Tibial nerve (tissue), 4 donors: ENCODE measurements around the gene TSFM.

Experiments
- EP300 ChIP-seq, 2 donors: sonication (generic); formaldehyde crosslinking; IDR thresholded peaks; one replicate each; pipeline ENCODE4 v1.6.1; 2017; ENCODE audit warnings: antibody characterized with exemption in 2 of 2, mild to moderate bottlenecking in 1 of 2
- TF ChIP-seq, protein P1 (sequence below), 5 experiments: fragments of 200-600 bp in 3 of 5; fragments of 450-650 bp in 2 of 5; sonication (generic) in 3 of 5; IDR thresholded peaks; one replicate each; pipeline ENCODE4 v1.5.1; 2016 to 2019; ENCODE audit warnings: antibody characterized with exemption in 5 of 5, mild to moderate bottlenecking in 3 of 5, moderate library complexity in 2 of 5

DNA sequence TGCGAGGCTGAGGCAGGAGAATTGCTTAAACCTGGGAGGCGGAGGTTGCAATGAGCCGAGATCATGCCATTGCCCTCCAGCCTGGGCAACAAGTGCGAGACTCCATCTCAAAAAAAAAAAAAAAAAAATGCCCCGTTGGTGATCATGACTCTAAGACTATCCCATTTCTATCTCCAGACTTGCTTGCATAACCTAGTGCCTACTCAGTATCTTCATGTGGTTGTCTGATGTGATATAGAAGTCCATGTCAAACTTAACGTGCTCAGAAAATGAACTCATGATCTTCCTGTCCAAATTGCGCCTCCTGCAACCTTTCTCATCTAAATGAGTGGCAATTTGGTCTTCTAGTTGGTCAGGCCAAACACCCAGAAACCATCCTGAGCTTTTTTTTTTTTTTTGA is 4.7 kb upstream of the TSFM start:
- TF ChIP-seq EP300 (IDR thresholded peaks at IDR 0.05), result no peak
- TF ChIP-seq, protein P1, sequence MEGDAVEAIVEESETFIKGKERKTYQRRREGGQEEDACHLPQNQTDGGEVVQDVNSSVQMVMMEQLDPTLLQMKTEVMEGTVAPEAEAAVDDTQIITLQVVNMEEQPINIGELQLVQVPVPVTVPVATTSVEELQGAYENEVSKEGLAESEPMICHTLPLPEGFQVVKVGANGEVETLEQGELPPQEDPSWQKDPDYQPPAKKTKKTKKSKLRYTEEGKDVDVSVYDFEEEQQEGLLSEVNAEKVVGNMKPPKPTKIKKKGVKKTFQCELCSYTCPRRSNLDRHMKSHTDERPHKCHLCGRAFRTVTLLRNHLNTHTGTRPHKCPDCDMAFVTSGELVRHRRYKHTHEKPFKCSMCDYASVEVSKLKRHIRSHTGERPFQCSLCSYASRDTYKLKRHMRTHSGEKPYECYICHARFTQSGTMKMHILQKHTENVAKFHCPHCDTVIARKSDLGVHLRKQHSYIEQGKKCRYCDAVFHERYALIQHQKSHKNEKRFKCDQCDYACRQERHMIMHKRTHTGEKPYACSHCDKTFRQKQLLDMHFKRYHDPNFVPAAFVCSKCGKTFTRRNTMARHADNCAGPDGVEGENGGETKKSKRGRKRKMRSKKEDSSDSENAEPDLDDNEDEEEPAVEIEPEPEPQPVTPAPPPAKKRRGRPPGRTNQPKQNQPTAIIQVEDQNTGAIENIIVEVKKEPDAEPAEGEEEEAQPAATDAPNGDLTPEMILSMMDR (IDR thresholded peaks at IDR 0.05), result no peak
